ENCODE data around the gene USF3.

DNA sequence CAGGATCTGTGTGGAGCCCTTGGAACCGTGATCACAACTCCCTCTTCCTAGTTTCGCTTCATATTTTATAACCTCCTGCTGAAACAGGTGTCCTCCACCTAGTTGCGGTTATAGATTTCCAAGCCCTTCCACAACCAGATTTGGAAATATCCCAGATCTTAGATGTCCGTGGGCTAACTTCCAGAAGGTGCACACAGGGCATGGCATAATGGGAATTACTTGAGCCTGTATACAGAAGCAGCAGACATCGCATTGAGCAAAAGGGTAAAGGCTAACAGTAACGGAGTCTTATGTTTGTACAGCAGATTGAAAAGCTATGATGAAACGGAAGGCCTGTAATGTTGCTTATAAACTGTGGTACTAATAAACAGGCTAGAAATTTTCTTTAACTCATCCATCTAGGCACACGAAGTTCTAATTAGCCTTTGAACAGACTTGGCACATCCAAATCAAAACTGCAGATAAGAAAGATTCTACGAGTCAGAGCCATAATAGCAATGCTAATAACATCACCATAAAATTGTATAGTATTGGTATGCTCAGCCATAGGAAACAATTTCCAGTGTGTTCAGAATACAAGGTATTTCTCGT, 1.2 kb upstream of the USF3 start:
- no peak for TF ChIP-seq FOXM1 (IDR thresholded peaks at IDR 0.05; ENCODE audit: low read depth)
- TF ChIP-seq FOXM1 (CRISPR knock-in tag; IDR thresholded peaks at IDR 0.05; ENCODE audit: low read depth): no peak
- TF ChIP-seq POLR2AphosphoS5 (IDR thresholded peaks at IDR 0.05; ENCODE audit: control insufficient read depth, insufficient read depth, low read depth, low read length): no peak
- TF ChIP-seq, protein P1, sequence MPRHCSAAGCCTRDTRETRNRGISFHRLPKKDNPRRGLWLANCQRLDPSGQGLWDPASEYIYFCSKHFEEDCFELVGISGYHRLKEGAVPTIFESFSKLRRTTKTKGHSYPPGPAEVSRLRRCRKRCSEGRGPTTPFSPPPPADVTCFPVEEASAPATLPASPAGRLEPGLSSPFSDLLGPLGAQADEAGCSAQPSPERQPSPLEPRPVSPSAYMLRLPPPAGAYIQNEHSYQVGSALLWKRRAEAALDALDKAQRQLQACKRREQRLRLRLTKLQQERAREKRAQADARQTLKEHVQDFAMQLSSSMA (CRISPR knock-in tag; IDR thresholded peaks at IDR 0.05): no peak
- TF ChIP-seq EZH2 (IDR thresholded peaks at IDR 0.05; ENCODE audit: borderline replicate concordance, low read depth, low read length): no peak
- TF ChIP-seq RNF2 (IDR thresholded peaks at IDR 0.05): no peak
- TF ChIP-seq JUND (IDR thresholded peaks at IDR 0.05; ENCODE audit: borderline replicate concordance, low read depth, low read length): no peak
- no peak for TF ChIP-seq JUND (tag; IDR thresholded peaks at IDR 0.05; ENCODE audit: borderline replicate concordance, low read depth, low read length)
- no peak for TF ChIP-seq TCF7 (IDR thresholded peaks at IDR 0.05; ENCODE audit: borderline replicate concordance)
